Stimulated activated naive CD8-positive, alpha-beta T cell treated with anti-CD3 and anti-CD28 coated beads, Interleukin-15, Interleukin-2, amounts not matched to agents 100 U/mL and 50 U/mL, for 24 hours (primary cell): ENCODE data around the gene ZFYVE9.
"Not testable (repeated sequence)": the region's sequence is repeated elsewhere in the genome, so short reads cannot be mapped to it uniquely, and the experiment has no call there.

Experiments used
- ATAC-seq: fragments of 150-1000 bp; cut with Tn5 transposase; one replicate; pipeline ENCODE4 v1.10.0; 2021
- DNase-seq: peaks from one replicate; pipeline ENCODE4 v3.0.0; 2021

ZFYVE9 gene

GRCh38 chr1:52190500-52191252 lies 48.8 kb downstream of the ZFYVE9 start:
- ATAC-seq (no peak), DNase-seq (no peak)

- ATAC-seq, result no peak
- no peak for DNase-seq
Observed at GRCh38 chr1:52191395-52191965, 49.6 kb downstream of the ZFYVE9 start.

GRCh38 chr1:52192024-52192423 lies 50.1 kb downstream of the ZFYVE9 start:
- no peak for DNase-seq
- no peak for ATAC-seq

GRCh38 chr1:52192436-52192835 lies 50.5 kb downstream of the ZFYVE9 start:
- ATAC-seq (no peak), DNase-seq (no peak)

GRCh38 chr1:52193985-52194384 lies 52.1 kb downstream of the ZFYVE9 start:
- no peak for ATAC-seq

GRCh38 chr1:52195161-52195560 lies 53.3 kb downstream of the ZFYVE9 start:
- ATAC-seq (no peak), DNase-seq (no peak)

More at GRCh38 chr1:52193985-52194384, 52.1 kb downstream of the ZFYVE9 start:
- DNase-seq, result no peak

GRCh38 chr1:52203935-52204625 lies 62.2 kb downstream of the ZFYVE9 start:
- no peak for DNase-seq
- ATAC-seq, result no peak

- no peak for DNase-seq
- ATAC-seq, result no peak
Observed at GRCh38 chr1:52204696-52205095, 62.8 kb downstream of the ZFYVE9 start.

- DNase-seq, ATAC-seq: not testable (repeated sequence)
Observed at GRCh38 chr1:52206686-52207085, 64.8 kb downstream of the ZFYVE9 start.

GRCh38 chr1:52209429-52209828 lies 67.5 kb downstream of the ZFYVE9 start:
- DNase-seq (no peak), ATAC-seq (no peak)

- ATAC-seq, result peak; percentile 59
Observed at GRCh38 chr1:52210044-52210443, 68.2 kb downstream of the ZFYVE9 start.

GRCh38 chr1:52216907-52217458 lies 75.1 kb downstream of the ZFYVE9 start:
- no peak for ATAC-seq

More at GRCh38 chr1:52210044-52210443, 68.2 kb downstream of the ZFYVE9 start:
- DNase-seq, result no peak

GRCh38 chr1:52225174-52225573 lies 83.3 kb downstream of the ZFYVE9 start:
- ATAC-seq, result no peak
- no peak for DNase-seq

More at GRCh38 chr1:52216907-52217458, 75.1 kb downstream of the ZFYVE9 start:
- DNase-seq, result no peak

- DNase-seq (no peak), ATAC-seq (no peak)
Observed at GRCh38 chr1:52229494-52229893, 87.6 kb downstream of the ZFYVE9 start.

GRCh38 chr1:52233463-52233862 lies 91.6 kb downstream of the ZFYVE9 start:
- ATAC-seq (no peak), DNase-seq (no peak)

- no peak for DNase-seq
Observed at GRCh38 chr1:52234014-52234413, 92.1 kb downstream of the ZFYVE9 start.

GRCh38 chr1:52234708-52235107 lies 92.8 kb downstream of the ZFYVE9 start:
- no peak for DNase-seq
- ATAC-seq, result no peak

More at GRCh38 chr1:52234014-52234413, 92.1 kb downstream of the ZFYVE9 start:
- no peak for ATAC-seq

GRCh38 chr1:52235646-52236045 lies 93.8 kb downstream of the ZFYVE9 start:
- DNase-seq, result no peak
- no peak for ATAC-seq

GRCh38 chr1:52237430-52237829 lies 95.5 kb downstream of the ZFYVE9 start:
- DNase-seq, result no peak
- no peak for ATAC-seq

GRCh38 chr1:52238474-52238873 lies 96.6 kb downstream of the ZFYVE9 start:
- no peak for DNase-seq

GRCh38 chr1:52238887-52239707 lies 97.2 kb downstream of the ZFYVE9 start:
- no peak for DNase-seq
- ATAC-seq, result no peak

More at GRCh38 chr1:52238474-52238873, 96.6 kb downstream of the ZFYVE9 start:
- ATAC-seq, result no peak

GRCh38 chr1:52239708-52240001 lies 97.8 kb downstream of the ZFYVE9 start:
- DNase-seq (no peak), ATAC-seq (no peak)
